ENCODE data around the gene ABCB4.

ABCB4 gene

DNA sequence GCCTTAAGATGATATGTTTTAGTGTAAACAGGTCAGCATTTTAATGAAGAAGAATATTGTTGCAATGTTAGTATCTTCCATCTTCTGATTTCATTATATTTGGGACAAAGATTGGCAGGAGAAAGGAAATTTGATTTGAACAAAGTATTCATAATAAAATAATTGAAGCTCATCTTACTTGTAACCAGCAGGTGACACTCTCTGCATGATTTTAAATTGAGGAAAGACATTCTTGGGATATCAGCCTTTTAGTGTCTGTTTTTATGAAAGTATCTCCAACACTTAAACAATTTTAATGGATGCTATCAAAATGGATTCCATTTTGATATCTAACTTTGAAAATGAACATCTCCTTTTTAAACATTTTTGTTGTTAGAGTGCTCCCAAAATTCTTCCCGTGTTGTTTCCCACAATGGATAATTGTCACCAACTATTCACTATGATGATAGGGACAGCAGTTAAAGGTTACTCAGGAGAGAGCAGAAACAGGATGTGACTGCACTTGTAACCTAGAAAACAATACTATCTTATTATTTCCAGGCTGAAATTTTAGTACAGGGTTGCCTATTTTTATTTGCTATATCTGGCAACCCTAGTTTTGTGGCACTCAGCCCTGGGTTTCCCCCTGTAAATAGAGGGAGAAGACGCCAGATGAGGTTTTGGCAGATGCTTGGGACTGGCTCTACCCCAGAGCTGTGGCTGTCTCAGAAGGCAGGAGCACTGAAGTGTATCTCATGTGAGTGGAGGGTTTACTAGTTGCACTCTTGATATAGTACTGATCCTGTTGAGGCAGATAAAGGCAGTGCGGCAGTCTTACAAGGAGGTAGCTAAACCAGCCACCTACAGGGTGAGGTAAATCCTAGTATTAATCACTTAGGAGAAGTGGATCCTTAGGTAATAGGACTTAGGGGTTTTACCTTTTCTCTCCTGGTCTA is 31.0 kb upstream of the ABCB4 start:
- Histone ChIP-seq H3K27ac (ENCODE audit: low read depth, low read length) (no peak overlapping the region), H3K4me3 (ENCODE audit: low read depth in 1 of 5, low read length in 5 of 5) (no peak overlapping the region), H3K4me1 (ENCODE audit: control insufficient read depth in 5 of 5, insufficient read depth in 5 of 5, low read length in 5 of 5) (no peaks in the 10 kb centered on the region), H3K27me3 (ENCODE audit: control insufficient read depth in 5 of 5, insufficient read depth in 4 of 5, low read length in 5 of 5) (no peaks in the 10 kb centered on the region), H3K9me3 (ENCODE audit: control insufficient read depth in 5 of 5, low read length in 5 of 5) (no peaks in the 10 kb centered on the region), H3K36me3 (ENCODE audit: control insufficient read depth in 5 of 5, insufficient read depth in 5 of 5, low read length in 5 of 5) (no peaks in the 10 kb centered on the region), H3K9ac (ENCODE audit: low read length in 5 of 5) (no peak overlapping the region)

DNA sequence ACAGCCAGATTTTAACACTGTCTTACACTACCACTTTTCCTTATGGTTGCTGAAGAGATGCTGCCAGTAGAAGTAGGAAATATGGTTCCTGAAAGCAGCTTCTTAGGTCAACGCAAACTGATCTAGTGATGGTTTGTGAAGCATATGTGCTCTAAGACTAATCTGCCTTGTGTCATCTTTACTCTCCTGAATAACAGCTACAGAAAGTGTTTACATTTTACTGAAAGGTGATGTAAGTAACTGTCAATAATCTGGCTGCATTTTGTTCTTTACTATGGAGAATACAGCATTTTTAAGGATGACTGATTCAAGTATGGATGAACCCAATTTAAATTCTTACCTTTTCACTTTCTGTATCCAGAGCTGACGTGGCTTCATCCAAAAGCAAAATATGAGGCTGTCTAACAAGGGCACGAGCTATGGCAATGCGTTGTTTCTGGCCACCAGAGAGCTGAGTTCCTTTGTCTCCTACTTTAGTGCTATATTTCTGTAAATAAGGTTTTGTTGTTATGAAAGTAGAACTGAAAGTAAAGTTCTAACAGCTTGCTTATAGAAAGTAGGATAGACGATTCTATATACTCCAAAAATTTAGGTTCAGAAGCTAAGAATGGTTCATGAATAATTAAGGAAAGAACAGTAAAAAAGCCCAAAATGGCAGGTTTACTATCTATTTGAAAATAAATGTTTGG is 30.2 kb upstream of the ABCB4 start:
- Histone ChIP-seq H3K4me1 (ENCODE audit: control insufficient read depth in 5 of 5, insufficient read depth in 5 of 5, low read length in 5 of 5) (no peaks in the 10 kb centered on the region), H3K36me3 (ENCODE audit: control insufficient read depth in 5 of 5, insufficient read depth in 5 of 5, low read length in 5 of 5) (no peaks in the 10 kb centered on the region), H3K9ac (ENCODE audit: low read length in 5 of 5) (no peak overlapping the region), H3K4me3 (ENCODE audit: low read depth in 1 of 5, low read length in 5 of 5) (no peak overlapping the region), H3K27me3 (ENCODE audit: control insufficient read depth in 5 of 5, insufficient read depth in 4 of 5, low read length in 5 of 5) (no peaks in the 10 kb centered on the region), H3K9me3 (ENCODE audit: control insufficient read depth in 5 of 5, low read length in 5 of 5) (no peaks in the 10 kb centered on the region), H3K27ac (ENCODE audit: low read depth, low read length) (no peak overlapping the region)

DNA sequence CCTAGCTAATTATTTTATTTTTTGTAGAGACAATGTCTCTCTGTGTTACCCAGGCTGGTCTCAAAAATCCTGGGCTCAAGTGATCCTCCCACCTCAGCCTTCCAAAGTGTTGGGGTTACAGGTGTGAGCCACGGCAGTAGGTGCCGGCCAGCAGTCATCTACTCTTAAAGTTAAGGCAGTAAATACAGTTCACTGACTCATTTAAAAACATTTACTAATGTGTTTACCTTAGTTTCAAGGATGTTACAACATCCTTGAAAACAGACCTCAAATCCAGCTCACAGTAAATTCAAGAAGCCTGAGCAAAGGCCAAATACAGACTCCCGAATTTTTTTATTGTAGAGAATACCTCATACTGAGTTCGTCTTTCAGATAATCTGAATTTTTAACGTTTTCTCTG is 29.6 kb upstream of the ABCB4 start:
- Histone ChIP-seq H3K27ac (ENCODE audit: low read depth, low read length) (no peak overlapping the region), H3K36me3 (ENCODE audit: control insufficient read depth in 5 of 5, insufficient read depth in 5 of 5, low read length in 5 of 5) (no peaks in the 10 kb centered on the region)

DNA sequence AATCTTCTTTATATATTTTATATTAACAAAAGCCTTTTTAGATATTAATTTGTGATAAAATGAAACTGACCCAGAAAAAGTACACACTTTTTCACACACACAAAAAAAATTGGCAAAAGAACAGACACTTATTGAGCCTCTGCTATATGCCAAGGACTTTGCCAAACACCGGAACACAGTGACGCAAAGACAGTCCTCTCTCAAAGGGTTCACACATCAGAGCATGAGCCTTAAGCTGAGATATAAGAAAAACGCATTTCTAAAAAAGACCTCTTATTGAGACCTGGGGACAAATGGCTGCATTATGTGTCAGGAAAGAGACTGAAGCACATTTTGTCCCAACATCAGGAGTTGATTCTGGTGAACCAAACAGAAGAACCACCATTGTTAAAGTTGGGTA is 24.0 kb upstream of the ABCB4 start:
- H3K27ac ChIP-seq (ENCODE audit: low read depth, low read length), result no peak overlapping the region
- no peaks in the 10 kb centered on the region for H3K36me3 ChIP-seq (ENCODE audit: control insufficient read depth in 5 of 5, insufficient read depth in 5 of 5, low read length in 5 of 5)
- no peak overlapping the region for H3K4me3 ChIP-seq (ENCODE audit: low read depth in 1 of 5, low read length in 5 of 5)
- no peaks in the 10 kb centered on the region for H3K4me1 ChIP-seq (ENCODE audit: control insufficient read depth in 5 of 5, insufficient read depth in 5 of 5, low read length in 5 of 5)
- H3K9ac ChIP-seq (ENCODE audit: low read length in 5 of 5), result no peak overlapping the region
- H3K27me3 ChIP-seq (ENCODE audit: control insufficient read depth in 5 of 5, insufficient read depth in 4 of 5, low read length in 5 of 5), result no peaks in the 10 kb centered on the region
- H3K9me3 ChIP-seq (ENCODE audit: control insufficient read depth in 5 of 5, low read length in 5 of 5), result peaks cover 0 to 2% (median 0%) of the 10 kb centered on the region in 5 donors

More for the DNA sequence above, 29.6 kb upstream of the ABCB4 start:
- no peaks in the 10 kb centered on the region for H3K9me3 ChIP-seq (ENCODE audit: control insufficient read depth in 5 of 5, low read length in 5 of 5)
- no peak overlapping the region for H3K4me3 ChIP-seq (ENCODE audit: low read depth in 1 of 5, low read length in 5 of 5)
- H3K9ac ChIP-seq (ENCODE audit: low read length in 5 of 5), result no peak overlapping the region
- no peaks in the 10 kb centered on the region for H3K27me3 ChIP-seq (ENCODE audit: control insufficient read depth in 5 of 5, insufficient read depth in 4 of 5, low read length in 5 of 5)
- no peaks in the 10 kb centered on the region for H3K4me1 ChIP-seq (ENCODE audit: control insufficient read depth in 5 of 5, insufficient read depth in 5 of 5, low read length in 5 of 5)

DNA sequence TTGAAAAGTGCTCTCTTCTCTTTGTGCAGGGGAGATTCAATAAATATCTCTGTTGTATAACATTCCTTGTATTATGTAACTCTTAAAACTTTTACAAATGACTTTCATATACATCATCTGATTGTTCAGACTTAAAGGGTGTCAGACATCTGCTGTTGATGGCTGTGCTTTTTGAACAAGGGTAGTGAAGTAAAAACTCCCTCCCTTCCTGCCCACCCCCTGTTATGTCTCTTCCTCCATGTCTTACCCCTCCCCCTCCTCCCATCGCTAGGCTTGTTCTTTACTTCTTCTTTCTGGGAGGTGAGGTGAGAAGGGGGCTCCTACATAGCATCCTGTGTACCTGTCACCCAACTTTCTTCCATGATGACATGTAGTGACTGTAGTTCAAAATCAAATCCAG is 23.4 kb upstream of the ABCB4 start:
- no peak overlapping the region for H3K27ac ChIP-seq (ENCODE audit: low read depth, low read length)
- H3K9me3 ChIP-seq (ENCODE audit: control insufficient read depth in 5 of 5, low read length in 5 of 5), result peaks cover 0 to 5% (median 0%) of the 10 kb centered on the region in 5 donors
- H3K27me3 ChIP-seq (ENCODE audit: control insufficient read depth in 5 of 5, insufficient read depth in 4 of 5, low read length in 5 of 5), result no peaks in the 10 kb centered on the region
- no peak overlapping the region for H3K9ac ChIP-seq (ENCODE audit: low read length in 5 of 5)
- H3K4me3 ChIP-seq (ENCODE audit: low read depth in 1 of 5, low read length in 5 of 5), result no peak overlapping the region
- no peaks in the 10 kb centered on the region for H3K4me1 ChIP-seq (ENCODE audit: control insufficient read depth in 5 of 5, insufficient read depth in 5 of 5, low read length in 5 of 5)
- no peaks in the 10 kb centered on the region for H3K36me3 ChIP-seq (ENCODE audit: control insufficient read depth in 5 of 5, insufficient read depth in 5 of 5, low read length in 5 of 5)

DNA sequence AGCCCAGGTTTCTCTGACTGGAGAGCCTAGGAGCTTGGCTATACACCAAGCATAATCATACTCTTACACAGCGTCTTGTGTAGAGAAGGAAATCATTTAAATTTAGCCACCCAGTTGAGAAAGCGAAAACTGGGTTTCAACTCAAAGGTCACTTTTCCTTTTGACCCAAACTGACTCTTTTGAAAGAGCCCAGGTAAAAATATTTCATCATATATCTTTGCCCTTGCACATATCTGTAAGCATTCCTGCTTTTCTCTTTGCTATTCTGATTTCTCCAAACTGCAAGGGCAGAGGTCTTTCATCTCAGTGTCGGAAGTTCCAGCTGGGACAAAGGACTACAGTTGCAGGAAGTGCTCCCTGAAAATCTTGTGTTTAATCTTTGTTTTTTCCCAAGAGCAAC is 22.0 kb upstream of the ABCB4 start:
- Histone ChIP-seq H3K27ac (ENCODE audit: low read depth, low read length) (no peak overlapping the region), H3K9me3 (ENCODE audit: control insufficient read depth in 5 of 5, low read length in 5 of 5) (peaks cover 0 to 5% (median 0%) of the 10 kb centered on the region in 5 donors), H3K27me3 (ENCODE audit: control insufficient read depth in 5 of 5, insufficient read depth in 4 of 5, low read length in 5 of 5) (no peaks in the 10 kb centered on the region), H3K36me3 (ENCODE audit: control insufficient read depth in 5 of 5, insufficient read depth in 5 of 5, low read length in 5 of 5) (no peaks in the 10 kb centered on the region), H3K4me3 (ENCODE audit: low read depth in 1 of 5, low read length in 5 of 5) (no peak overlapping the region), H3K4me1 (ENCODE audit: control insufficient read depth in 5 of 5, insufficient read depth in 5 of 5, low read length in 5 of 5) (no peaks in the 10 kb centered on the region), H3K9ac (ENCODE audit: low read length in 5 of 5) (no peak overlapping the region)

DNA sequence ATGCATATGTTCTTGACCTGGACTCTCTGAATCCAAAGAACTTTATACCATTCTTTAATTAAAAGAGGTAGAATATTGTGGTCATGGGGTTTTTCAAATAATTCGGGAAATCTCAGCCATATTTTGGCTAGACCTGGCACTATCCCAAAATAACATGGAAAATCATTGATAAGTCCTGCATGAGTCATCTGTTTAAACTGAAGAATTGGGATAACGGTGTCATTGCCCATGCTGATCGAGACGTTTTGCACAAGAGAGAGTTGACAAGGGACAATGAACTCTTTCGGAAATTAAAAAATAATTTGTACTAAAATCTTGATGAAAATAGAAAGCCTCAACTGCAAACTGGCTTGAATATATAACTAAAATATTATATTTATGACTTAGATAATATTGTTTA is 19.9 kb upstream of the ABCB4 start:
- H3K9me3 ChIP-seq (ENCODE audit: control insufficient read depth in 5 of 5, low read length in 5 of 5), result peaks cover 0 to 7% (median 0%) of the 10 kb centered on the region in 5 donors
- H3K9ac ChIP-seq (ENCODE audit: low read length in 5 of 5), result no peak overlapping the region
- no peaks in the 10 kb centered on the region for H3K4me1 ChIP-seq (ENCODE audit: control insufficient read depth in 5 of 5, insufficient read depth in 5 of 5, low read length in 5 of 5)
- no peak overlapping the region for H3K27ac ChIP-seq (ENCODE audit: low read depth, low read length)
- H3K36me3 ChIP-seq (ENCODE audit: control insufficient read depth in 5 of 5, insufficient read depth in 5 of 5, low read length in 5 of 5), result no peaks in the 10 kb centered on the region
- no peaks in the 10 kb centered on the region for H3K27me3 ChIP-seq (ENCODE audit: control insufficient read depth in 5 of 5, insufficient read depth in 4 of 5, low read length in 5 of 5)
- H3K4me3 ChIP-seq (ENCODE audit: low read depth in 1 of 5, low read length in 5 of 5), result no peak overlapping the region

DNA sequence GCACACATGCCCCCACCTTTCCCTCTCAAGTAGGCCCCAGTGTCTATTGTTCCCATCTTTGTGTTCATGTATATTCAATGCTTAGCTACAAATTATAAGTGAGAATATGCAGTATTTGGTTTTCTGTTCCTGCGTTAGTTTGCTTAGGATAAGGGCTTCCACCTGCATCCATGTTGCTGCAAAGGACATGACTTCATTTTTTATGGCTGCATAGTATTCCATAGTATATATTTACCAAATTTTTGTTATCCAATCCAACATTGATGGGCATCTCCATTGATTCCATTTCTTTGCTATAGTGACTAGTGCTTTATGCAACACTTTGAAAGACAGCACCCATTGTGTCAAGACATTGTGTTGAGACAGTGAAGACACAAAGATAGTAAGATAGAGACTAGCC is 19.0 kb upstream of the ABCB4 start:
- Histone ChIP-seq H3K36me3 (ENCODE audit: control insufficient read depth in 5 of 5, insufficient read depth in 5 of 5, low read length in 5 of 5) (no peaks in the 10 kb centered on the region), H3K27me3 (ENCODE audit: control insufficient read depth in 5 of 5, insufficient read depth in 4 of 5, low read length in 5 of 5) (no peaks in the 10 kb centered on the region), H3K4me3 (ENCODE audit: low read depth in 1 of 5, low read length in 5 of 5) (no peak overlapping the region), H3K27ac (ENCODE audit: low read depth, low read length) (no peak overlapping the region), H3K9me3 (ENCODE audit: control insufficient read depth in 5 of 5, low read length in 5 of 5) (peaks cover 0 to 7% (median 0%) of the 10 kb centered on the region in 5 donors), H3K4me1 (ENCODE audit: control insufficient read depth in 5 of 5, insufficient read depth in 5 of 5, low read length in 5 of 5) (no peaks in the 10 kb centered on the region), H3K9ac (ENCODE audit: low read length in 5 of 5) (no peak overlapping the region)

DNA sequence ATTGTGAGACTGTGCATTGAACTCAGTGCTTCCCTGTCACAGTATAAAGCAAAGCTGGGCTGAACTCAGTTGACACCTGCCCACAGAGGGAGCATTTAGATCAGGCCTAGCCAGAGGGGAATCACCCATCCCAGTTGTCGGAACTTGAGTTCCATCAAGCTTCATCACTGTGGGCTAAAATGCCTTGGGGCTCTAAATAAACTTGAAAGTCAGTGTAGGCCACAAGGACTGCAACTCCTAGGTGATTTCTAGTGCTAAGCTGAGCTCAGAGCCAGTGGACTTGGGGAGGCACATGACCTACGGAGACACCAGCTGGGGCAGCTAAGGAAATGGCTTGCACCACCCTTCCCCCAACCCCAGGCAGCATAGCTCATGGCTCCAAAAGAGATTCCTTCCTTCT is 7.7 kb upstream of the ABCB4 start:
- H3K9ac ChIP-seq (ENCODE audit: low read length in 5 of 5), result no peak overlapping the region
- H3K4me1 ChIP-seq (ENCODE audit: control insufficient read depth in 5 of 5, insufficient read depth in 5 of 5, low read length in 5 of 5), result no peaks in the 10 kb centered on the region

DNA sequence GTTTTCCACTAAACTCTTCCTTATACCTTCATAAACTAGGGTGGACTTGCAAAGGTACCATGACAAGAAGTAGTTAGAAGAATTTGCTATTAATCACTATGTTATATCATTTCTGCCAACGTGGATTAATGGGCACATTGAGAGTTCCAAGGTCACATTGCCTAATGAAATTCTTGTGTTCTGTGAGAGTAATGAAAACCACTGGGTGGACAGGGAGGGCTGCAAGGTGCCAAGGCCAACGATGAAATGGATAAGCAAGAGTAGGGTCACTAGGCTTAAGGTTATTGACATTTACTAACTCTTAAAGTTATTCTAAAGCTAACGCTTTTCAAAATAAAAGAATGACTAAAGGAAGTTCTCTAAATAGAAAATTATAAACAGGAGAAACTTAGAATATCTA is 6.6 kb upstream of the ABCB4 start:
- no peak overlapping the region for H3K27ac ChIP-seq (ENCODE audit: low read depth, low read length)
- no peaks in the 10 kb centered on the region for H3K36me3 ChIP-seq (ENCODE audit: control insufficient read depth in 5 of 5, insufficient read depth in 5 of 5, low read length in 5 of 5)
- no peak overlapping the region for H3K4me3 ChIP-seq (ENCODE audit: low read depth in 1 of 5, low read length in 5 of 5)
- H3K9ac ChIP-seq (ENCODE audit: low read length in 5 of 5), result no peak overlapping the region
- H3K4me1 ChIP-seq (ENCODE audit: control insufficient read depth in 5 of 5, insufficient read depth in 5 of 5, low read length in 5 of 5), result no peaks in the 10 kb centered on the region
- peaks cover 0 to 2% (median 0%) of the 10 kb centered on the region in 5 donors for H3K27me3 ChIP-seq (ENCODE audit: control insufficient read depth in 5 of 5, insufficient read depth in 4 of 5, low read length in 5 of 5)
- no peaks in the 10 kb centered on the region for H3K9me3 ChIP-seq (ENCODE audit: control insufficient read depth in 5 of 5, low read length in 5 of 5)

More for the DNA sequence above, 7.7 kb upstream of the ABCB4 start:
- Histone ChIP-seq H3K27me3 (ENCODE audit: control insufficient read depth in 5 of 5, insufficient read depth in 4 of 5, low read length in 5 of 5) (no peaks in the 10 kb centered on the region), H3K27ac (ENCODE audit: low read depth, low read length) (no peak overlapping the region), H3K36me3 (ENCODE audit: control insufficient read depth in 5 of 5, insufficient read depth in 5 of 5, low read length in 5 of 5) (no peaks in the 10 kb centered on the region), H3K4me3 (ENCODE audit: low read depth in 1 of 5, low read length in 5 of 5) (no peak overlapping the region), H3K9me3 (ENCODE audit: control insufficient read depth in 5 of 5, low read length in 5 of 5) (no peaks in the 10 kb centered on the region)

Data from subcutaneous abdominal adipose tissue (tissue), 5 donors.